Bronchial epithelial cell (primary cell): ENCODE results near the gene PEMT. TPM values are rescaled to one million over a fixed set of nuclear protein-coding genes. Genes with fewer than 3 reads are reported as not detected.
A peak's percentile ranks its signal among the peaks of the same experiment; 100 is the strongest.

Experiments
- DNase-seq: peaks from one replicate; pipeline ENCODE4 v3.0.0-alpha.2; 2010; ENCODE audit warnings: low read depth
- FAIRE-seq: peaks from 2 replicates; lab custom pipeline; 2011; peaks lifted over from hg19 to GRCh38; lab: Jason Lieb, UNC
- H3K27me3 ChIP-seq: 2 replicates; pipeline ENCODE4 v1.5.1; 2011; ENCODE audit warnings: low read length; ENCODE audit not compliant: control insufficient read depth, insufficient read depth
- H3K36me3 ChIP-seq: 2 replicates; pipeline ENCODE4 v1.5.1; 2011; ENCODE audit warnings: low read length; ENCODE audit not compliant: control insufficient read depth, insufficient read depth
- H3K4me3 ChIP-seq: 2 replicates; pipeline ENCODE4 v1.5.1; 2011; ENCODE audit warnings: mild to moderate bottlenecking, low read depth, low read length, control low read depth
- total RNA-seq: library from RNA; depleted of rRNA; stranded (reverse); fragments of >200 nt; gene quantifications from 2 replicates; pipeline ENCODE4 v1.2.1, GENCODE V29; 2014
- TF ChIP-seq, protein P1 (sequence below): IDR thresholded peaks from 2 replicates; pipeline ENCODE4 v1.5.1; 2011; ENCODE audit warnings: mild to moderate bottlenecking, moderate library complexity, low read length, control low read depth, inconsistent platforms; ENCODE audit not compliant: insufficient read depth, severe bottlenecking

PEMT gene
- total RNA-seq, 1 donor from 2014 or later = 23.4 TPM

DNA sequence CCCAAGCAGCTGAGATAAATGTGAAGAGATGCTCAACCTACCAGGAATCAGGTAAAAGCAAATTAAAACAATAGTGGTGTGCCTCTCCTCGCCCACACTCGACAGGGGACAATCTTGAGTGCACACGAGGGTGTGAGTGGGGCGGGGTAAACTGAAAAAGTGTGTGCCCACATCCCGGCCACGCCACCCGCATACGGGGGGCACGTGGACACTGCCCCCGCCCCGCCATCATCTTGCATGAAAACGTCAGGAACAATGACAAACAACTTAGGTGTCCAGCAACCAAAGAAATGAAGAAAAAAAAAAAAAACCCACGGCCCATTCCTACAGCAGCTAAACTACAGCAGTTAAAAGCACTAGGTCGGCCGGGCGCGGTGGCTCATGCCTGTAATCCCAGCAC is 14.1 kb downstream of the PEMT start:
- TF ChIP-seq, protein P1, sequence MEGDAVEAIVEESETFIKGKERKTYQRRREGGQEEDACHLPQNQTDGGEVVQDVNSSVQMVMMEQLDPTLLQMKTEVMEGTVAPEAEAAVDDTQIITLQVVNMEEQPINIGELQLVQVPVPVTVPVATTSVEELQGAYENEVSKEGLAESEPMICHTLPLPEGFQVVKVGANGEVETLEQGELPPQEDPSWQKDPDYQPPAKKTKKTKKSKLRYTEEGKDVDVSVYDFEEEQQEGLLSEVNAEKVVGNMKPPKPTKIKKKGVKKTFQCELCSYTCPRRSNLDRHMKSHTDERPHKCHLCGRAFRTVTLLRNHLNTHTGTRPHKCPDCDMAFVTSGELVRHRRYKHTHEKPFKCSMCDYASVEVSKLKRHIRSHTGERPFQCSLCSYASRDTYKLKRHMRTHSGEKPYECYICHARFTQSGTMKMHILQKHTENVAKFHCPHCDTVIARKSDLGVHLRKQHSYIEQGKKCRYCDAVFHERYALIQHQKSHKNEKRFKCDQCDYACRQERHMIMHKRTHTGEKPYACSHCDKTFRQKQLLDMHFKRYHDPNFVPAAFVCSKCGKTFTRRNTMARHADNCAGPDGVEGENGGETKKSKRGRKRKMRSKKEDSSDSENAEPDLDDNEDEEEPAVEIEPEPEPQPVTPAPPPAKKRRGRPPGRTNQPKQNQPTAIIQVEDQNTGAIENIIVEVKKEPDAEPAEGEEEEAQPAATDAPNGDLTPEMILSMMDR = no peak
- peaks cover 4% of the 10 kb centered on the region for H3K36me3 ChIP-seq
- FAIRE-seq (no peak), DNase-seq (no peak)
- H3K27me3 ChIP-seq = no peaks in the 10 kb centered on the region
- H3K4me3 ChIP-seq = no peak overlapping the region

DNA sequence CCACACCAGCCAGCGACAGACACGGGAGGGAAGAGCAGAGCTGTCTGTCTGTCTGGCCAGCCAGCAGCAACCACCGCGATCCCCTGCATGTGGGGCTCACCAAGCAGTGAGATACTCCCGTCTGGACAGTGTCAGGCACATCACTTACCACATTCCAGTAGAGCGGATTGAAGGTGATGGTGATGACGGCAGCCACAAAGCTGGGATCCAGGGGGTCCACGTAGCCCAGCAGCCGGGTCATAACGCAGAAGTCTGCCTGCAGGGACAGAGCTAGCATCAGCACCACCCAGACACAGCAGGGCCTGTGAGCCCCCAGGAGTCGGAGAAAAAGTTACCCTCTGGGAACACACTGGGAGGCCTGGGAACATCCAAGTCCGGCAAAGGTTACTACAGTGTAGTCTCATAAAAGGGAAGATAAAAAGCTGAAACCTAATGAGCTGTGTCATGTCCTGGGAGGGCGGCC is 14.7 kb downstream of the PEMT start:
- Histone ChIP-seq H3K4me3 (no peak overlapping the region), H3K27me3 (no peaks in the 10 kb centered on the region), H3K36me3 (peaks cover 4% of the 10 kb centered on the region)
- FAIRE-seq = no peak
- no peak for DNase-seq
- TF ChIP-seq, protein P1 = no peak

DNA sequence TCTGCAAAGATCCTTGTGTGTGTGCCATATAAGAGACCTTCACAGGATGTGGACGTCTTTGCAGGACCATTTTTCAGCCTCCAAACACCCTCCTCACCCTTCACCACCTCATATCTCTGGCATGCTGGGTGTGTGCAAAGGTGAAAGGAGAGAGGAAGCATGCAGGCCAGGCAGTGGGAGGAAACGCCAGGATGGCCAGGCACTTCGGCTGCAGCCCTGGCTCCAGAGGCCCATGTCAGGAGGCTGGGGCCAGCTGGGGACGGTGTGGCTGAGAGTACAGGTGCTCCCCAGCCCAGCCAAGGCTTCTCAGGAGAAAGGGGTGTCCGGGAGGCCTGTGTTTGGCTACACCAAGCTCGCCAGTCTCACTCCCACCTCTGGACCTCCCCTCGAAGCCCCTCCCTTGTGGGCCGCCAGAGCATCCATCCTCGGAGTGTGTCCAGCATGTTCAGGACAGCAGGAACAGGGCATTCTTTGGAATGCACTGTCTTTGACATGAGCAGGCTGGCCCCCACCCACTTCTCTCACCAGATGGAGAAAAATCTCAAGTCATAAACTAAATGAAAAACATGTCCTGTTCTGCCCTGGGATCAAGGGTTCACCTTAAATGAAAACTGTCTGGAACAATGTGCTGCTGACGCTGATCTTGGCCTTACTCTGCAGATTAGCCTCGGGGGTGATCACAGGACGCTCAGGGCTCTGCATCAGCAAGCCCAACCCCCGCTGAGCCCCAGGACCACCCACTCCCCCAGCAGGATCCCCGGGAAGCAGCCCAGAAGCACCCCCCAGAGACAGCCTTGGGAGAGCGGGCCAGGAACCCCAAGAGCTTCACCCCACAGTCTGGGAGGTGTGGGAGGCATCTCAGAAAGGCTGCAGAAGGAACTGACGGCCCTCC is 15.9 kb downstream of the PEMT start:
- TF ChIP-seq, protein P1 = no peak
- DNase-seq (peak; percentile 18), FAIRE-seq (no peak)
- H3K4me3 ChIP-seq = no peak overlapping the region
- H3K36me3 ChIP-seq = peaks cover 4% of the 10 kb centered on the region
- no peaks in the 10 kb centered on the region for H3K27me3 ChIP-seq

DNA sequence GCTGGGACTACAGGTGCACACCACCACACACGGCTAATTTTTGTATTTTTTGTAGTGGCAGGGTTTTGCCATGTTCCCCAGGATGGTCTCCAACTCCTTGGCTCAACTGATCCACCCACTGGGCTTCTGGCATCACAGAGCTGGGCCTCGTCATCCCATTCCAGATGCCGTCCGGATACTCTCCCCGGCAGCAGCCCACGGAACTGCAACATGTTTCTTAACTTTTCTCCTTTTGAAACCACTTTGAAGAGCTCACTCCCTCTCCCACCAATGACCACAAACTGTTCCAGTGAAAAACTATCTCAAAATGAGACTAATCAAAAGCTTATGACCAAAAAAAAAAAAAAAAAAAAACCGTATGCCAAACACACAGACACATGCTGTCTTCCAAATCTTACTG is 17.6 kb downstream of the PEMT start:
- DNase-seq = no peak
- Histone ChIP-seq H3K27me3 (no peaks in the 10 kb centered on the region), H3K36me3 (peaks cover 4% of the 10 kb centered on the region), H3K4me3 (no peak overlapping the region)
- TF ChIP-seq, protein P1 = no peak
- no peak for FAIRE-seq

DNA sequence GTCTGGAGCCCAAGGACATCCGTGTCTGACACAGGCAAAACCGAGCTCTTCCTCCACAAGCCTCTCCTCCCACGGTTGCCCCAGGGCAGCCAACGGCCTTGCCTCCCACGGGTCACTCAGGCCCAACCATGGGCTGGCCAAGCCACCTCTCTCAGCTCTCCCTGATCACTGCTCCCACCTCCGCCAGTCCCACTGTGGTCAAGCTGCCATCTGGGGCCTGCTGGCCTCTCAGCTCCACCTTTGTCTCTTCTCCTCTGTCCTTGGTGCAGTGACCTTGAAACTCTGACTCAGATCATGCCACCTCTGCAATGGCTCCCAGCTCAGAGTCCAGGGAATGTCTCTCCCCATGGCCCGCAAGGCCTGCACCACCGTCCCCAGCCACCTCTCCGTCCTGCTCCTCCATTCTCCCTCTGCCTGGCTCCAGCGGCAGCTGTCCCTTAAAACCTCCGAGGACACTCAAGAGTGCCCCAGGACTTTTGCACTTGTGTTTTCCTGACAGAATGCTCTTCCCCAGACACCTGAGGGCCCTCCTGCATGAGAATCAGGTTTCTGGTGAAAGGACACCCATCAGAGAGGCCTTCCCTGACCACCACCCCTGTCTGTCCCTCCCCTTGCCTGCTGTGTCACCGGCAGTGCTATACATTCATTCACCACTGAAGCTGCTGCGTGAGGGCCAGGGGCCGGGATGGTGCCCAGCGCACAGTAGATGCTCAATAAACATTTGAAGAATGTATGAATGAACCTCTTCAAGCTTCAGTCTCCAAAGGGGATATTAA is 19.3 kb downstream of the PEMT start:
- DNase-seq (no peak), FAIRE-seq (no peak)
- TF ChIP-seq, protein P1 = no peak
- Histone ChIP-seq H3K4me3 (no peak overlapping the region), H3K36me3 (peaks cover 4% of the 10 kb centered on the region), H3K27me3 (no peaks in the 10 kb centered on the region)
